OCI-LY3 (cell line): ENCODE results near the gene TSPAN19.

ENCODE experiments used
- EZH2phosphoT487 ChIP-seq: fragments of 200-600 bp; shearing (Covaris generic); IDR thresholded peaks from 2 replicates; pipeline ENCODE4 v1.6.1; 2018; ENCODE audit warnings: antibody characterized with exemption, mixed run types, low read depth
- TF ChIP-seq, protein P1 (sequence below): fragments of 200-600, 300-600 bp; sonication (generic); IDR thresholded peaks from 2 replicates; pipeline ENCODE4 v1.5.1; 2014; ENCODE audit warnings: antibody characterized with exemption, low read length, low read depth

DNA sequence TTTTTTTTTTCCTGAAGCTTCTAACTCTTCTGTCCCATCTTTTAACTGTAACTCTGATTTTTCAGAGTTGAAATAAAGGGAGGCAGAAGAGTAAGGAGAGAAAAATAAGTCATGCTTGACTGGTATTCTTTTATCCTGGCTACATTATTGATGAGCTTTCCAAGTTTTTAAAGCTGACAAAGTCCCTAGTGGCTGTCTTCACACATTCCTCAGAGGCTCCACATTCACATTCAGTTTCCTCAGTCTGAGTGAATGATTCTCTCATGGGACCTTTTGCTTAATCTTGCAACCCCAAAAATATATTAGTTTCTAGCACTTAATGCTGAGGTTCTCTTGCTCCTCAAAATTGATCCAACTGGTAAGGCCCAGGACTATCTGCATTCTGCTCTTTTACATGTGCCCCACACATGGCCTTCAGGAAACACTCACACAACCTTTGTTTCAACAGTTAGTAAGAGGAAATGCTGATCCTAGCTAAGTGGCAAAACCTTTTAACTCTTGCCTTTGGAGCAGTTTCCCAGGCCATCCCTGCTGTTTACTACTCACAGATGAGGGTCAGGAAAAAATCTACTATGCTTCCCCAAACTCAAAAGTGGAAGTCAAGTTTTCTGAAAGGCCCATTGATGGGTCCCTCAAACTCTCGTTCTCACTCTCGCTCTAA lies 61.8 kb downstream of the TSPAN19 start:
- TF ChIP-seq, protein P1, sequence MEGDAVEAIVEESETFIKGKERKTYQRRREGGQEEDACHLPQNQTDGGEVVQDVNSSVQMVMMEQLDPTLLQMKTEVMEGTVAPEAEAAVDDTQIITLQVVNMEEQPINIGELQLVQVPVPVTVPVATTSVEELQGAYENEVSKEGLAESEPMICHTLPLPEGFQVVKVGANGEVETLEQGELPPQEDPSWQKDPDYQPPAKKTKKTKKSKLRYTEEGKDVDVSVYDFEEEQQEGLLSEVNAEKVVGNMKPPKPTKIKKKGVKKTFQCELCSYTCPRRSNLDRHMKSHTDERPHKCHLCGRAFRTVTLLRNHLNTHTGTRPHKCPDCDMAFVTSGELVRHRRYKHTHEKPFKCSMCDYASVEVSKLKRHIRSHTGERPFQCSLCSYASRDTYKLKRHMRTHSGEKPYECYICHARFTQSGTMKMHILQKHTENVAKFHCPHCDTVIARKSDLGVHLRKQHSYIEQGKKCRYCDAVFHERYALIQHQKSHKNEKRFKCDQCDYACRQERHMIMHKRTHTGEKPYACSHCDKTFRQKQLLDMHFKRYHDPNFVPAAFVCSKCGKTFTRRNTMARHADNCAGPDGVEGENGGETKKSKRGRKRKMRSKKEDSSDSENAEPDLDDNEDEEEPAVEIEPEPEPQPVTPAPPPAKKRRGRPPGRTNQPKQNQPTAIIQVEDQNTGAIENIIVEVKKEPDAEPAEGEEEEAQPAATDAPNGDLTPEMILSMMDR = no peak
- TF ChIP-seq EZH2phosphoT487 = no peak
